HG03045 (cell line): Measurements from ENCODE around the gene FDCSP.
A peak's percentile ranks its signal among the peaks of the same experiment; 100 is the strongest.
"Not testable (repeated sequence)": the region's sequence is repeated elsewhere in the genome, so short reads cannot be mapped to it uniquely, and the experiment has no call there.

Experiments
- ATAC-seq: cut with Tn5 transposase; IDR thresholded peaks from one replicate; pipeline ENCODE4 v1.9.1; 2021; ENCODE audit warnings: mild to moderate bottlenecking, moderate library complexity; ENCODE audit not compliant: unreplicated experiment

Gene FDCSP

GRCh38 chr4:70225824-70226223 lies at the start of gene FDCSP:
FDCSP (plus strand) TSS chr4:70226124; CDS start chr4:70231195, 5,071 bp downstream.
- no peak for ATAC-seq

DNA sequence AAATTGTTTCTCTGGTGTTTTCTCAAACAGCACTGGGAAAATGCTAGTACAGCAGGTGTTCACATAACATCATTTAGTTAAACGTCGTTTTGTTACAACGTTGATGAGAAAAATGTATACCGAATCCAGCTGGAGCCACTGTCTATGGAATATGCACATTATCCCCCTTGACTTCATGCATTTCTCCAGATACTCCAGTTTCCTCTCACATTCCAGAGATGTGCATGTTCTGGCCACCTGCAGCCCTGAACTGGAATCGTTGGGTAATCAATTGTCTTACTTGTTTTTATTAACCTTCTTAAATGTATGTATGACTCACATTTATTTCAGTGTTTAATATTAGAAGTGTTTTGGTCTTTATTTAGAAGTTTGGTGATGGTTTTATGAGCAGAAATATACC lies 48.8 kb upstream of the FDCSP start:
- no peak for ATAC-seq

DNA sequence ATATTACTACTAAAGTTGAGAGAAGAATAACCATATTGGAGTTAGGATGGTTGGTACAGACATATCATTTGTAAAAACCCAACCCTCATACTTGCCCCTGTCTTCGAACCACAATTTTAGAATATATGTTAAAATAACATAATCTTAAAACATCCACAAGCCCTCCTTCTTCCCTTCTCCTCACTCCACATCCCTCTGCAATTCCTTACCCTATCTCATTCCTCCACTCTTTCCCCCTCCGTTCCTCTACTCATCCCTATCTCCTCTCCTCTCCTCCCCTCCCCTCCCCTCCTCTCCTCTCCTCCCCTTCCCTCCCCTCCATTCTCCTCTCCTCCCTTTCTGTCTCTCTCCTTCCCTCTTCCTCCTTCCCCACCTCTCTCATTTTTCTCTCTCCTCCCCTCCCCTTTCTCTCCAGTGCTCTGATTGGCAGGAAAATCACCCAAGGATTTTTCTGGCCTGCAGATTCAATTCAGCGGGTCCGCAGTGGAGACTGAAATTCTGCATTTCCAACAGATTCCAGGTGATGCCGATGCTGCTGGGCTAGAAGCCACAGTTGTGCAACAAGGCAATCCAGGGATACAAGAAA lies 47.8 kb upstream of the FDCSP start:
- no peak for ATAC-seq

DNA sequence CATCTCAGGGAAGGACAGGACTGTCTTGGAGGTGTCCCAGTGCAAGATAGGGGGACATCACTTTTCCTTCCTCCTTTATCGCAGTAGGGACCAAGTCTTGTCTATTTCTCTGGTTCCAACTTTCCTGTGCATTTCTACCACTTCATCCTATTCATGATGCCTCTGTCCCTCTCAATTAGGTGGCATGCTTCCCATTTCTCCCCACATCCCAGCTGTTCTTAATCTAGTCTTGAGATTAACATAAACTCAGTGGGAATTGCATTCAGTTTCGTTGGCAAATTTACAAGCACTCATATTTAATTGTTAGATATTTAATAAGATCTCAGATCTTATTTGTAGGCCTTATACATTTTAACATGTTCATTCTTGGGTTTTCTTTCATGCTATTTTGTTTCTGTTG lies 46.1 kb upstream of the FDCSP start:
- no peak for ATAC-seq

GRCh38 chr4:70181864-70182263 lies 44.1 kb upstream of the FDCSP start:
- ATAC-seq, result no peak

DNA sequence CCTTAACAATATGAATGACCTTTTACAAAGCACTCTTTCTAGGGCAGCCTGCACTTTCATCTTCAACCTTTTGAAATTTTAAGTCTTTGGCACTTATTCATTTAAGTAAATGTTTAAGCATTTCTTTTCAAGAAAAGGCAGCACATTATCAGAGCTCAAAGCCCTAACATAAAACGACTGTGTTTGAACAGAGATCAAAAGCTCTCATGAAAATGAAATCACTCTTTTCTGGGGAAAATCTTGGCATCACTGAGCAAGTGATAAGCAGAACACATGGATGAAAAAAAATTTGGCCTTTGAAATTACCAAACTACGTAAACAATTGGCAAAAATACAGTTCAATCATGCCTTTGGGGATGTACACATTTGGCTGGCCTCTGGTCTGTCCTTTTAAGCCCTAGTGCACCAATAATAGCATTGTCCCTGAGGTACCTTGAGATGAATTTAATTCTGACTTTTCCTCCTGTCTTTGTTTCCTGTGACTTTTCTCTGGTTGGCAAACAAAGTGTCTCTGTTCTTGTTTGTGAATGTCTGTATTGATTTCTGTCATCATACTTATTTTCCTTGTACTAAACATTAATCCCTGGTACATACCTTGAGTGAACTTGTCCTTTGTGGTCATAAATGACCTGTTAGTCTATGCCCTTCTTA lies 43.3 kb upstream of the FDCSP start:
- no peak for ATAC-seq

- peak; percentile 55 for ATAC-seq
These were observed 42.6 kb upstream of the FDCSP start for GRCh38 chr4:70183168-70183939.

DNA sequence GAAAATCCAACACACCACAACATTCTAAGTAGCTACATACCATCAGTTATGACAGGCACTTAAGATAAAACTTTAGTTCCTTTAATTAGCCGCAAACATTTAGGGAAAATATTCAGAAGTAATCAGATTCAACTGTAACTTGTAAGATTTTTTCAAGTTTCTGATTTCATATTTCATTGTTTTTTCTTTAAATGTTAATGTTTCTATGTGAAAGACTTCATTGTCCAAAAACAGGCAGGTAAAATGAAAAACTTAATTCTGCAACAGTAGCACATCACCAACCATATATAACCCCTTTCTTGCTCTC lies 42.0 kb upstream of the FDCSP start:
- no peak for ATAC-seq

- ATAC-seq, result no peak
These were observed 38.7 kb upstream of the FDCSP start for GRCh38 chr4:70187216-70187615.

GRCh38 chr4:70190579-70190978 lies 35.3 kb upstream of the FDCSP start:
- no peak for ATAC-seq

DNA sequence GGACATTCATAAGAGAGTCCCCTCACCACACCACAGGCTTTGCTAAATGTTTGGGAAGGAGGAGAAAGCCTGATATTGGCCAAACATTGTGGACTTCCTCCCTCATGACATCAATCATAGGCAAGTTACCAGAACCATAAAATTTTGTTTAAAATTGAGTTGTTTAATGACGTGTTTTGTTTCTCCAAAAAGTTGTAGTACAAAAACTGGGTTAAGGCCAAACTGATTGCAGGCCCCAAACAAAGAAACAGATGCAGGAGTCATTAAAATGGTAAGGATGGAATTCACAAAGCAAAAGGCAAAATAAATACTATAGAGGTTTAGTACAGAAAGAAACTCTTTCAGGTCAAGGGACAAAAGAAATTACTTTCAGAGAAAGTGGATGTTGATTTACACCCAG lies 34.3 kb upstream of the FDCSP start:
- no peak for ATAC-seq

- no peak for ATAC-seq
These were observed 33.0 kb upstream of the FDCSP start for GRCh38 chr4:70192895-70193294.

DNA sequence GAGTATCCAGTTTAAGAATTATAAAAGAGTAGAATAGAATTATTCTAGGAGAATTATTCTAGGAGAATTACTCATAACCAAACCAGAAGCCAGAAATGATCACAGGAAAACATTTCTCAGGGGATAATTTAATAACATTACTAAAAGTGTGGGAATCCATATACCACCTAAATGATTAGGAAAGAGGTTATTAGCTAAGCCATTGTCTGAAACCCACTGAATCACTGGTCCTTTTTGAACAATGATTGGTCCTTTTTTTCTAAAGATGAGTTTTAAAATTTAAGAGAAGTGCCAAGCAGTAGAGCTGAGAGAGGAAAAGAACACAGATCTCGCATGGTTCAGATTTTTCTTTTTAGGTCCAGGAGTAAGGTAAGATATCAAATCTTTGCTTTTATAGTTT lies 30.5 kb upstream of the FDCSP start, which contains the start of gene ODAM:
ODAM (plus strand) TSS at position 301 of the 400 bp plus-strand sequence. CDS start 819 bp downstream, outside the sequence.
- no peak for ATAC-seq

DNA sequence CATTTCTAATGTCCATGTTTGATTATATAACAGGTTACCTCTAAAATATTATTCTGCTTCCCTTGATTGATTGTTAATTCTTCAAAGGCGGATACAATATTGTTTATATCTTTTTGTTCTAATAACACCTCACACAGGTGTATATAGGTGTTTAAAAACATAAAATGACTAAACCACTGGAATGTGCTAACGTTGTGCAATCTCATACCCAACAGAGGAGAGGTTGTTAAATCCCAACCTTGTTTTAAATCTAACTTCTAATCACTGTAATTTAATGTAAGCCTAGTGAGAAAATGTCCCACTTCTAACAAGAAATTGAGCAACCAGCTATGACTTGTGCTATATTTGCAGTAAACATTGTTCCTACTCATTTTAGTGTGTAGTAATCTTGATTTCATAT lies 29.1 kb upstream of the FDCSP start:
- no peak for ATAC-seq

DNA sequence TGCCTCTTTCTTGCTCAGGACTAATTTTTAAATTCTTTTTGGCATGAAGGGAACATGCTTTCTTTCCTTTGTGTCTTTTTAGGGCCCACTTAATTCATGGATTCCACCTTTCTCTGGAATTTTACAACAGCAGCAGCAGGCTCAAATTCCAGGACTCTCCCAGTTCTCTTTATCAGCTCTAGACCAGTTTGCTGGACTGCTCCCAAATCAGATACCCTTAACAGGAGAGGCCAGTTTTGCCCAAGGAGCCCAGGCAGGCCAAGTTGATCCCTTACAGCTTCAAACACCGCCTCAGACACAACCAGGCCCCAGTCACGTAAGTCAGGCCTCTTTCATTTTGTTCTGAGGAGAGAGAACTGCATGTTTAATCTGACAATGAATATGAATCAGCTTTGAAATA lies 28.1 kb upstream of the FDCSP start:
- no peak for ATAC-seq

- ATAC-seq, result no peak
These were observed 22.3 kb upstream of the FDCSP start for GRCh38 chr4:70203601-70204000.

GRCh38 chr4:70212752-70213151 lies 13.2 kb upstream of the FDCSP start:
- not testable (repeated sequence) for ATAC-seq

GRCh38 chr4:70216109-70216508 lies 9.8 kb upstream of the FDCSP start:
- ATAC-seq, result not testable (repeated sequence)

- ATAC-seq, result not testable (repeated sequence)
These were observed 9.4 kb upstream of the FDCSP start for GRCh38 chr4:70216550-70216949.

DNA sequence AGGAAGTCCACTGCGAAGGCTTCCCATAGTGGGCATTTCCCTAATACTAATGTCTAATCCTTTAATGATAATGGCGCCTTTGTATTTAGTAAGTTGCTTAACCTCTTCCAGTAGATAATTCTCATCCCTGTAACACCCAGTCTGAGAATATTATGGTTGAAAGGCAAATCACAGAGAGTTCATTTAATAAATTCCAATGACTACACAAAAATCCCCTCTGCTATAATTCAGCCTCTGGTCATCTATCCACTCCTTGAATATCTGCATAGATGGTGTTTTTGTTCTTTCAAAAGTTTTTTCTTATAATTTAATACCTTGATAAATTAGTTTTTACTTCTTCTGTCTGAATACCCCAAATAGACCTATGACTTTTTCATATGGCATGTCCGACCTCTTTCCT lies 4.5 kb upstream of the FDCSP start:
- ATAC-seq, result not testable (repeated sequence)

DNA sequence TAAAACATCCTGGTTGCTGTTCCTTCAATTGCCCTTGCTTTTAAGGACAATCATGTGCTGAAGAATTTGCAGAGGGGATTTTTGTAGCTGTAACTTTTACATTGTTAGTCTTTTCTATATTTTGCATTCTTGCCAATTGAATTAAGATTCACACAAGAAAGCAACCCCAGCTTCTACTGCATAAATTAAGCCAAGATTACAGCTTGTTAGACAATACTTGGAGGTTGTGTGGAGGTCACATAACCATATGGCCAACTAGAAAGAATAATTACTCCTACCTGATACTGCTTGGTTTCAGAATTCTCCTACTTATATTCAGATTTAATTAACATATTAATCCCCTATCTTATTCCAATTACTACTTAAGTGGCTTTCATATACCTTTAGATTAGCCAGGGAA lies 4.1 kb upstream of the FDCSP start:
- ATAC-seq, result not testable (repeated sequence)

GRCh38 chr4:70236125-70236524 lies 10.2 kb downstream of the FDCSP start:
- ATAC-seq, result no peak
